ENCODE results near the gene NIT2.

GRCh38 chr3:100407164-100407563, 72.6 kb downstream of the NIT2 start:
- TF ChIP-seq POLR2A (IDR thresholded peaks at IDR 0.05; ENCODE audit: low read depth, low read length) (no peak), CTCF (conservative IDR thresholded peaks at IDR 0.05; ENCODE audit: low read depth, low read length) (no peak), MAFK (IDR thresholded peaks at IDR 0.05; ENCODE audit: low read depth, low read length) (no peak), RAD21 (IDR thresholded peaks at IDR 0.05; ENCODE audit: low read length) (no peak), ELK1 (IDR thresholded peaks at IDR 0.05; ENCODE audit: borderline replicate concordance, low read depth, low read length) (no peak), BHLHE40 (IDR thresholded peaks at IDR 0.05; ENCODE audit: low read depth, low read length) (no peak), MXI1 (IDR thresholded peaks at IDR 0.05; ENCODE audit: borderline replicate concordance, low read depth, low read length) (no peak)
